SJSA1 (cell line): ENCODE measurements around the gene SPTBN1. TPM values are rescaled to one million over a fixed set of nuclear protein-coding genes. Genes with fewer than 3 reads are reported as not detected.
"Not testable (repeated sequence)": the region's sequence is repeated elsewhere in the genome, so short reads cannot be mapped to it uniquely, and the experiment has no call there.

ENCODE experiments used
- DNase-seq, 2 experiments: peaks; one replicate each; pipeline ENCODE4 v3.0.0-alpha.2; 2015 to 2020; ENCODE audit warnings: low spot score in 2 of 2, low read depth in 1 of 2
- H3K27ac ChIP-seq: fragments of 250-450 bp; sonication (Bioruptor Pico); 2 replicates; pipeline ENCODE4 v1.5.1; 2020; ENCODE audit warnings: mild to moderate bottlenecking, moderate library complexity
- H3K27me3 ChIP-seq: fragments of 250-450 bp; sonication (Bioruptor Pico); replicated peaks from 2 replicates; pipeline ENCODE4 v1.5.1; 2020; ENCODE audit warnings: mild to moderate bottlenecking, moderate library complexity
- H3K36me3 ChIP-seq: fragments of 250-450 bp; sonication (Bioruptor Pico); 2 replicates; pipeline ENCODE4 v1.5.1; 2020; ENCODE audit warnings: mild to moderate bottlenecking
- H3K4me1 ChIP-seq: fragments of 250-450 bp; sonication (Bioruptor Pico); replicated peaks from 2 replicates; pipeline ENCODE4 v1.6.1; 2021; ENCODE audit warnings: mild to moderate bottlenecking
- H3K4me3 ChIP-seq: fragments of 250-450 bp; sonication (Bioruptor Pico); 2 replicates; pipeline ENCODE4 v1.5.1; 2020; ENCODE audit warnings: mild to moderate bottlenecking
- H3K9me3 ChIP-seq: fragments of 250-450 bp; sonication (Bioruptor Pico); replicated peaks from 2 replicates; pipeline ENCODE4 v1.5.1; 2020; ENCODE audit warnings: mild to moderate bottlenecking
- total RNA-seq: library from RNA; depleted of rRNA; stranded (reverse); fragments of >200 nt; shearing (Covaris generic); gene quantifications from 2 replicates; pipeline ENCODE4 v1.2.3, GENCODE V29; 2014

SPTBN1 gene
- total RNA-seq, 1 experiment from 2014 or later: 180 TPM

GRCh38 chr2:54508541-54508940 is 52.4 kb downstream of the SPTBN1 start:
- H3K27me3 ChIP-seq: no peaks in the 10 kb centered on the region
- H3K36me3 ChIP-seq: no peaks in the 10 kb centered on the region
- DNase-seq: no peak
- H3K4me1 ChIP-seq: peaks cover 26% of the 10 kb centered on the region
- H3K9me3 ChIP-seq: no peaks in the 10 kb centered on the region
- no peak overlapping the region for H3K4me3 ChIP-seq
- H3K27ac ChIP-seq: no peak overlapping the region

DNA sequence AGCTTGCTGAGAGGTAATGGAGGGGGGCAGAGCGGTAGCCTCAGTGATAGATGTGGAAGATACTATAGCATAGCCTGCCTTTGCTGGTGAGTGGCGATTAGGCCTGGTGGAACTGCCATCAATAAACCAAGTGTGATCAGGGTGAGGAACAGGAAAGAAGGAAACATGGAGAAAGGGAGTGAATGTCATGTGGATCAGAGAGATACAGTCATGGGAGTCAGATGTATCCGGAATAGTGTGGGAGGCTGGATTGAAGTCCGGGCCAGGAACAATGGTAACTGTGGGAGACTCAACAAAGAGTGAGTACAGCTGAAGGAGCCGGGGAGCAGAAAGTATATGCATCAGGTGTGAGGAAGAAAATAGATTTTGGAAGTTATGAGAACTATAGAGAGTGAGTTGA is 52.9 kb downstream of the SPTBN1 start:
- not testable (repeated sequence) for H3K27me3 ChIP-seq, H3K36me3 ChIP-seq, H3K27ac ChIP-seq, DNase-seq, H3K9me3 ChIP-seq, H3K4me3 ChIP-seq
- H3K4me1 ChIP-seq: peaks cover 21% of the 10 kb centered on the region

- Histone ChIP-seq H3K4me3 (no peak overlapping the region), H3K27me3 (no peaks in the 10 kb centered on the region), H3K9me3 (no peaks in the 10 kb centered on the region), H3K36me3 (no peaks in the 10 kb centered on the region), H3K27ac (no peak overlapping the region), H3K4me1 (peaks cover 6% of the 10 kb centered on the region)
- no peak for DNase-seq
Measured at GRCh38 chr2:54510916-54511315, 54.8 kb downstream of the SPTBN1 start.

- H3K36me3 ChIP-seq: no peaks in the 10 kb centered on the region
- peaks cover 13% of the 10 kb centered on the region for H3K4me1 ChIP-seq
- no peak overlapping the region for H3K27ac ChIP-seq
- H3K27me3 ChIP-seq: no peaks in the 10 kb centered on the region
- no peak for DNase-seq
- H3K4me3 ChIP-seq: no peak overlapping the region
- no peaks in the 10 kb centered on the region for H3K9me3 ChIP-seq
Measured at GRCh38 chr2:54512183-54512582, 56.1 kb downstream of the SPTBN1 start.

DNA sequence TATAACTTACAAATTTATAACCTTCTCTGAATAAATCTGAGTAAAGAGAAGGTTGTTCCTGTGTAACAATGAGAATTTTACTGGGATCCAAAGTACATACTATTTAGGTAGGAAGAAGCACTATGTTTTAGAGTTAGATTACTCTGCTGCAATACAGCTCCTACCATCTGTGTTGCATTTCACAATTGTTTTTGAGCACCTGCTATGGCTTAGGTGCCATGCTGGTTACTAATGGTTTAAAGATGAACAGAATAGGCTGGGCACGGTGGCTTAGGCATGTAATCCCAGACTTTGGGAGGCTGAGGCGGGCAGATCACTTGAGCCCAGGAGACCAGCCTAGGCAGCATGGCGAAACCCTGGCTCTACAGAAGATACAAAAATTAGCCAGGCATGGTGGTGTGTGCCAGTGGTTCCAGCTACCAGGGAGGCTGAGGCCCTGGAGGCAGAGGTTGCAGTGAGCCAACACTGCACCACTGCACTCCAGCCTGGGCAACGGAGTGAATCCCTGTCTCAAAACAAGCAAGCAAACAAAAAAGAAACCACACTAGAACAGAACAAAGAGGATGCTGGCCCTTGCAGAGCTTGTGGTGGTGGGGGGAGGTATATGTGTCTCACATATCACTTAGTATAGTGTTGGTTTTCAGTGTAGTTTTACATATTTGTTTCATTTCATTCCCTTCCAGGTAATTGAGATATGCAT is 56.7 kb downstream of the SPTBN1 start:
- Histone ChIP-seq H3K4me3 (no peak overlapping the region), H3K9me3 (no peaks in the 10 kb centered on the region), H3K27ac (no peak overlapping the region), H3K4me1 (peaks cover 13% of the 10 kb centered on the region), H3K27me3 (no peaks in the 10 kb centered on the region), H3K36me3 (no peaks in the 10 kb centered on the region)
- DNase-seq: peak in 1 of 2 experiments; percentile 11

DNA sequence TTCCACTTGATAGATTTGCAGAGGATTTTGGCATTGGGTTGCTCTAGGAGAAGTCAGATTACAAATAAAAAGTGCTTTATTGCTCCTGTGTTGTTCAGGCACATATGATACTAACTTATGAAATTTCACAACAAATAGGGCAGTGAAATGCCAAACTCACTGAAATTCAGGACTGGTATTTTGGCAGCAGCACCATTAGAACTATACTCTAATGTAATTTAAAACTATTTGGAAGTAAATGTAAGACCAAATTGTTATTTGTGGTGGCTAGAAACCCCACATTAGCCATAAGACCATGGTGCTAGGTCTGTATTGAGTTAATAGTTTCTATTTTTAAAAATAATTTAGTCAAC is 57.2 kb downstream of the SPTBN1 start:
- H3K27ac ChIP-seq: no peak overlapping the region
- H3K27me3 ChIP-seq: no peaks in the 10 kb centered on the region
- H3K4me3 ChIP-seq: no peak overlapping the region
- no peak for DNase-seq
- H3K9me3 ChIP-seq: no peaks in the 10 kb centered on the region
- peaks cover 13% of the 10 kb centered on the region for H3K4me1 ChIP-seq
- no peaks in the 10 kb centered on the region for H3K36me3 ChIP-seq

GRCh38 chr2:54514822-54515569 is 58.9 kb downstream of the SPTBN1 start:
- H3K27me3 ChIP-seq: no peaks in the 10 kb centered on the region
- no peaks in the 10 kb centered on the region for H3K36me3 ChIP-seq
- no peak for DNase-seq
- H3K4me3 ChIP-seq: no peak overlapping the region
- H3K4me1 ChIP-seq: peaks cover 17% of the 10 kb centered on the region
- H3K9me3 ChIP-seq: no peaks in the 10 kb centered on the region
- no peak overlapping the region for H3K27ac ChIP-seq

DNA sequence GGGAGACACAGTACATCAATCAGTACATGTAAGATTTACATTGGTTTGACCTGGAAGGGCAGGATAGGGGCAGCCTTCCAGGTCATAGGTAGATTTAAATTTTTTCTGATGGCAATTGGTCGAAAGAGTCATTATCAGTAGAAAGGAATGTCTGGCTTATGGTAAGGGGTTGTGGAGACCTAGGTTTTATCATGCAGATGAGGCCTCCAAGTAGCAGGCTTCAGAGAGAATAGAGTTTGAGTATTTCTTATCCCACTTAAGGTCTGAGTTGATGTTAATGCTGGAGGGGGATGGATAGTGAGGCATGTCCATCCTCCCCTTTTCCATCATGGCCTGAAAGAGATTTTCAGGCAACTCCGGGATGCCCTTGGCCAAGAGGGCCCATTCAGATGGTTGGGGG is 60.7 kb downstream of the SPTBN1 start:
- H3K9me3 ChIP-seq: no peaks in the 10 kb centered on the region
- H3K4me3 ChIP-seq: no peak overlapping the region
- no peaks in the 10 kb centered on the region for H3K36me3 ChIP-seq
- no peak overlapping the region for H3K27ac ChIP-seq
- no peak for DNase-seq
- no peaks in the 10 kb centered on the region for H3K27me3 ChIP-seq
- H3K4me1 ChIP-seq: peaks cover 29% of the 10 kb centered on the region

DNA sequence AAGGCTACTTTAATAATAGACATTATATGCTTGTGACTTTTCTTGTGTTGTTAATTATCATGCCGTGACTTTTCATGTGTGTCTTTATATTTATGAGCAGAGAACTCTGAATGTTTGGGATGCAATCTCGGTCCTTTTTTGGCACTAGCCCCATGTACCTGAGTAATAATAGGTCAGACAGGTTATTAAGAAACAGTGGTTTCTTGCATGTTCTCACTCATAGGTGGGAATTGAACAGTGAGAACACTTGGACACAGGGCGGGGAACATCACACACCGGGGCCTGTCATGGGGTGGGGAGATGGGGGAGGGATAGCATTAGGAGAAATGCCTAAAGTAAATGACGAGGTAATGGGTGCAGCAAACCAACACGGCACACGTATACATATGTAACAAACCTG is 61.9 kb downstream of the SPTBN1 start:
- not testable (repeated sequence) for H3K4me3 ChIP-seq, H3K27ac ChIP-seq, H3K27me3 ChIP-seq, DNase-seq, H3K36me3 ChIP-seq, H3K9me3 ChIP-seq
- peaks cover 28% of the 10 kb centered on the region for H3K4me1 ChIP-seq

GRCh38 chr2:54518430-54518829 is 62.3 kb downstream of the SPTBN1 start:
- no peak overlapping the region for H3K27ac ChIP-seq
- no peaks in the 10 kb centered on the region for H3K27me3 ChIP-seq
- H3K4me1 ChIP-seq: peaks cover 30% of the 10 kb centered on the region
- H3K9me3 ChIP-seq: no peaks in the 10 kb centered on the region
- H3K36me3 ChIP-seq: no peaks in the 10 kb centered on the region
- no peak overlapping the region for H3K4me3 ChIP-seq
- no peak for DNase-seq

- no peak overlapping the region for H3K4me3 ChIP-seq
- no peaks in the 10 kb centered on the region for H3K9me3 ChIP-seq
- H3K4me1 ChIP-seq: peaks cover 45% of the 10 kb centered on the region
- H3K27ac ChIP-seq: peak overlapping the region; percentile 36
- no peaks in the 10 kb centered on the region for H3K36me3 ChIP-seq
- DNase-seq: no peak
- H3K27me3 ChIP-seq: no peaks in the 10 kb centered on the region
Measured at GRCh38 chr2:54519841-54520459, 63.8 kb downstream of the SPTBN1 start.

- H3K27ac ChIP-seq: peak overlapping the region; percentile 54
- no peak overlapping the region for H3K4me3 ChIP-seq
- H3K4me1 ChIP-seq: peaks cover 52% of the 10 kb centered on the region
- H3K27me3 ChIP-seq: no peaks in the 10 kb centered on the region
- DNase-seq: peak; percentile 68 to 77
- peaks cover 1% of the 10 kb centered on the region for H3K36me3 ChIP-seq
- H3K9me3 ChIP-seq: no peaks in the 10 kb centered on the region
Measured at GRCh38 chr2:54520687-54521086, 64.6 kb downstream of the SPTBN1 start.

GRCh38 chr2:54522624-54523281 is 66.6 kb downstream of the SPTBN1 start:
- Histone ChIP-seq H3K27ac (peak overlapping the region; percentile 44), H3K27me3 (no peaks in the 10 kb centered on the region), H3K4me1 (peaks cover 47% of the 10 kb centered on the region), H3K9me3 (no peaks in the 10 kb centered on the region), H3K36me3 (peaks cover 22% of the 10 kb centered on the region), H3K4me3 (no peak overlapping the region)
- peak in 1 of 2 experiments; percentile 57 for DNase-seq
